Measurements from ENCODE around the gene MOSPD3.

DNA sequence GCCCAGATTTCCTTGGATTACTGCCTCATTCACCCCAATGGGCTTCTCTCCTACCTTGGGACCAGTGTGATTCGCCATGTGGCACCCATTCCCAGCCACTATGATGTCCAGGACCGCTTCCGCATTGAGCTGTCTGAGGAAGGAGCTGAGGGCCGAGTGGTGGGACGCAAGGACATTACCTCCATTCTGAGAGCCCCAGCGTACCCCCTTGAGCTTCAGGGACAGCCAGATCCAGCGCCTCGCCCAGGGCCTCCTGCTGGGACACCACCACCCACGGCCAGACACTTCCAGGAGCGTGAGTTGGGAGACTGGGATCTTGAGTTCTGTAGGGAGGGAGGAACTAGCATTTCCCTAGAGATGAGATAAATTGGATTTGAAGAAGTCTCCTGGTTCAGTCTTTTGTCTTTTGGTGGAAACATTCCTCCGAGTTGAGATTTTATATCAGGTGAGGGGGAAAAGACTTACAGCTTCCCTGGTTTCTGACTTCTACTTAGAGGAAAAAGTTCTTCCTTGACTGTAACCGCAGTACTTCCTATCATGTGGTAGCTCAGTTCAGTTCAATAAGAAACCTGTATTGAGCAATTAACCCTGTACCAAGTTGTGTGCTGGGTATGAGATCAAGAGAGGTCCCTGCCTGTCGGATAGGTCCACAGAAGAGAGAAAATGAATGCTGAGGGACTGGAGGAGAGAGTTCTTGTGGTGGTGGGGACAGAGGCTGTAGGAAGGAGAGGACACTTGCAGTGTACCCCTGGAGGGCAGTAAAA is 1.3 kb downstream of the MOSPD3 start:
- TF ChIP-seq L3MBTL2 (conservative IDR thresholded peaks at IDR 0.05) (no peak), SUZ12 (IDR thresholded peaks at IDR 0.05) (no peak), FOXK2 (IDR thresholded peaks at IDR 0.05) (no peak)

All from HEK293T (cell line).